Immature natural killer cell (primary cell): ENCODE data around the gene TNS3. TPM values are rescaled to one million over a fixed set of nuclear protein-coding genes. Genes with fewer than 3 reads are reported as not detected.

Experiments
- DNase-seq, 3 donors: peaks; one replicate each; pipeline ENCODE4 v3.0.0; 2022; ENCODE audit warnings: mixed read lengths in 1 of 3
- H3K27ac Mint-ChIP-seq, 6 donors: one replicate each; pipeline ENCODE4 v1.8.0; 2020; ENCODE audit warnings: mixed read lengths in 6 of 6, mild to moderate bottlenecking in 5 of 6, inconsistent platforms in 4 of 6, moderate library complexity in 3 of 6
- H3K27me3 Mint-ChIP-seq, 3 donors: one replicate each; pipeline ENCODE4 v1.8.0; 2020 to 2021; ENCODE audit warnings: low read depth in 3 of 3, mild to moderate bottlenecking in 3 of 3, mixed read lengths in 3 of 3, moderate library complexity in 3 of 3, inconsistent platforms in 1 of 3
- H3K36me3 Mint-ChIP-seq, 3 donors: one replicate each; pipeline ENCODE4 v1.8.0; 2020; ENCODE audit warnings: mixed read lengths in 3 of 3, inconsistent platforms in 2 of 3, mild to moderate bottlenecking in 2 of 3
- H3K4me1 Mint-ChIP-seq, 2 donors: one replicate each; pipeline ENCODE4 v1.8.0; 2020; ENCODE audit warnings: inconsistent platforms in 2 of 2, mild to moderate bottlenecking in 2 of 2, mixed read lengths in 2 of 2, moderate library complexity in 1 of 2
- H3K4me3 Mint-ChIP-seq, 5 donors: one replicate each; pipeline ENCODE4 v1.8.0; 2020; ENCODE audit warnings: mild to moderate bottlenecking in 5 of 5, mixed read lengths in 5 of 5, inconsistent platforms in 3 of 5, moderate library complexity in 3 of 5
- H3K9me3 Mint-ChIP-seq, 6 donors: one replicate each; pipeline ENCODE4 v1.8.0; 2020; ENCODE audit warnings: mild to moderate bottlenecking in 6 of 6, mixed read lengths in 6 of 6, inconsistent platforms in 4 of 6, moderate library complexity in 3 of 6
- polyA plus RNA-seq, 3 donors: library from polyadenylated mRNA; unstranded; fragments of 300-500 nt; fragmentation: Illumina TruSeq; gene quantifications; one replicate each; pipeline ENCODE4 v1.2.3, GENCODE V29; 2021

TNS3 gene
- polyA plus RNA-seq, 3 donors from 2014 or later = 0.19 TPM; not detected in 2

DNA sequence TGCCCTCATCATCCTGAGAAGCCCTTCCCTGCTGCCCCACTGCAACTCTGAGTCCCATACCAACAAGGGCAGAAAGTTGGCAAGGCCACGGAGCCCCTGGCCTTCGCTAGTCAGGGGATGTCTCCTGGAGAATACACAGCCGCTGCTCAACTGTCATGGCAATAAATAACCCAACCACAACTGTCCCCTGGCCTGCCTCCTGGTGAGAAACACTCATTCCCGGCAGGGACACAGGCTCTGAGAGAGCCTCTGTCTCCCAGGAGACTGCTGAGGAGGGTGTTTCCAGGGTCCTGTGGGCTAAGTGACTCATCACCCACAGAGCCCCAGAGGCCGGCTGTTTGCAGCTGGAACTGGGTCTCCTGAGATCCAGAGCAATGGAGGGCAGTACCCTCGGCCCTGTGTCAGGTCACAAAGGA is 354.1 kb downstream of the TNS3 start:
- DNase-seq = no peak
- Mint-ChIP-seq H3K9me3 (no peaks in the 10 kb centered on the region), H3K27me3 (peaks cover 0 to 13% (median 11%) of the 10 kb centered on the region in 3 donors), H3K4me3 (no peak overlapping the region), H3K36me3 (no peaks in the 10 kb centered on the region), H3K27ac (no peak overlapping the region), H3K4me1 (no peaks in the 10 kb centered on the region)

DNA sequence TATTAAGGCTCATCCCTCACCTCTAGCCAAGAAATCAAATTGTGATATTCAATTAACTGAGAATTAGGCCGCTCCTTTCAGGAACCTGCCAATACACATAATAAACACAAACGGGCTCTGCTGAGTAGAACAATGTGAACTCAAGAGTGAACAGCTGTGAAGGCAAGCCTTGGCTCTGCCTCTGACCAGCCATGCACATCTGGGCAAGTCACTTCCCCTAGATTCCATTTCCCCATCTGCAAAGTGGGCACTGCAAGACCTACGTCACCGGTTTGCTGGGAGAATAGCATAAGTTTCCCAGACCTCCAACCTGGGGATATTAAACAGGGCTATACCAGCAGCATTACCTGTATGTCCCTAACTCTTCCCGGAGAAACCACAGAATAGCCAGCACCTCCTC is 355.2 kb downstream of the TNS3 start:
- Mint-ChIP-seq H3K4me3 (no peak overlapping the region), H3K9me3 (no peaks in the 10 kb centered on the region), H3K4me1 (no peaks in the 10 kb centered on the region), H3K36me3 (no peaks in the 10 kb centered on the region), H3K27me3 (peaks cover 0 to 10% (median 9%) of the 10 kb centered on the region in 3 donors), H3K27ac (no peak overlapping the region)
- DNase-seq = no peak

DNA sequence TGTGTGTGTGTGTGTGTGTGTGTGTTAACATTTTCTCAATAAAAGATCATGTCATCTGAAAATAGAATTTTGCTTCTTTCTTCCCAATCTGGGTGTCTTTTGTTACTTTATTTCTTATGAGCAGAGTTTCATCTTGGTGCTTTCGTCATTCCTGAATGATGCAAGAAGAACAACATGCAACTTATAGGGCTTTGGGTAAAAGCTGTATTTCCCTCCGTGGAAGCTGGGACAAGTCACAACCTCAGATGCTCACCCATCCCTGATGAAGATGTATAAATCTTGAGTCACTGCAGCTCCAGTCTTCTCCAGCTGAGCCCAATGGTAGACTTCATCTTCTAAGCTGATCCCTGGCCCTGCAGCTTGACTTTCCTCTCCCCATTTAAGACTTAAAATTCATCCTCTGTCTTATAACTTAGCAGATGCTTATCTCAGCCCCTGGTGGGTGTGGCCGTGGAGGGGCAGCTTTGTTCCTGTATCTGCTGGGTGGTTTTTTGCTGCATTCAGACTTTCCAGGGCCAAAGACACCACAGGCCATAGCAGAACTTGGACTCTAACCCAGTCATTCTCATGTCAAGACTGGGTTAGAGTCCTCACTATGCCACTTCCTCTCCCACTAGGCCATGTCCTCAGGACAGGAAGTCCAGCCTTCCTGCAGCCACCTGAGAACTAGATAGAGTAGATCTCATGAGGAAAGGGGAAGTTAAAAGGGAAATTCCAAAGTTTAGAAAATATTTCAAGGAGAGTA is 356.4 kb downstream of the TNS3 start:
- Mint-ChIP-seq H3K9me3 (no peaks in the 10 kb centered on the region), H3K27me3 (peaks cover 0 to 10% (median 9%) of the 10 kb centered on the region in 3 donors), H3K27ac (no peak overlapping the region), H3K36me3 (no peaks in the 10 kb centered on the region), H3K4me1 (no peaks in the 10 kb centered on the region), H3K4me3 (no peak overlapping the region)
- DNase-seq = no peak
